Measurements from ENCODE around the gene IGSF21. TPM values are rescaled to one million over a fixed set of nuclear protein-coding genes. Genes with fewer than 3 reads are reported as not detected.

IGSF21 gene
- polyA plus RNA-seq, 1 of the 3 experiments (the other 2 are of a cell fraction), result not detected

GRCh38 chr1:18094096-18094495, 13.5 kb upstream of the IGSF21 start:
- no peaks in the 10 kb centered on the region for H3K9me3 ChIP-seq
- peaks cover 5 to 12% of the 10 kb centered on the region in 2 experiments; a peak in 2 of 4 replicates for H3K4me1 ChIP-seq (ENCODE audit: control insufficient read depth in 1 of 2, insufficient read depth in 2 of 2, low read depth in 1 of 2, low read length in 1 of 2)
- H3K27me3 ChIP-seq (ENCODE audit: insufficient read depth), result no peaks in the 10 kb centered on the region
- POLR2A ChIA-PET, result no interaction called here
- no peaks in the 10 kb centered on the region for H3K79me2 ChIP-seq (ENCODE audit: insufficient read depth)
- H3K36me3 ChIP-seq (replicated peaks in 1 of 2; ENCODE audit: control insufficient read depth in 1 of 2, insufficient read depth in 2 of 2, low read length in 1 of 2), result no peaks in the 10 kb centered on the region
- H3K4me2 ChIP-seq, result no peak overlapping the region
- no peak overlapping the region for H3K9ac ChIP-seq
- no peak for DNase-seq
- H3K9me2 ChIP-seq, result no peaks in the 10 kb centered on the region
- no peak overlapping the region for H3K27ac ChIP-seq (ENCODE audit: low read depth in 2 of 2, low read length in 1 of 2)
- no peaks in the 10 kb centered on the region for H4K20me1 ChIP-seq (ENCODE audit: insufficient read depth)
- CTCF ChIA-PET, result interaction anchor here (1.0 to 2.9 kb wide), 5 partner anchors 51 to 481 kb away, joined by 3 to 10 read pairs (median 4); no protein-coding TSS in a partner anchor
- H3F3A ChIP-seq (replicated peaks; ENCODE audit: insufficient read depth), result no peaks in the 10 kb centered on the region
- H2AFZ ChIP-seq (ENCODE audit: low read depth), result no peak overlapping the region
- 56% methylated on average over 1 of the region's 1 CpG for WGBS (ENCODE audit: low lambda C conversion rate)
- no peak overlapping the region for H3K4me3 ChIP-seq (ENCODE audit: low read depth in 2 of 2, low read length in 1 of 2)
- TF ChIP-seq RAD21 (IDR thresholded peaks at IDR 0.05; ENCODE audit: low read length) (no peak), TAF1 (IDR thresholded peaks at IDR 0.05; ENCODE audit: borderline replicate concordance, low read depth, low read length) (no peak), RCOR1 (IDR thresholded peaks at IDR 0.05; ENCODE audit: low read length) (no peak), MEF2A (IDR thresholded peaks at IDR 0.05; ENCODE audit: borderline replicate concordance, low read depth) (no peak), MXI1 (IDR thresholded peaks at IDR 0.05; ENCODE audit: low read depth, low read length) (no peak), YY1 (IDR thresholded peaks at IDR 0.05; ENCODE audit: low read depth) (no peak), NRF1 (IDR thresholded peaks at IDR 0.05; ENCODE audit: low read depth, low read length) (no peak), POLR2AphosphoS5 (IDR thresholded peaks at IDR 0.05; ENCODE audit: low read depth, low read length) (no peak), FOSL2 (IDR thresholded peaks at IDR 0.05; ENCODE audit: borderline replicate concordance, low read depth) (no peak)
- TF ChIP-seq, protein P1, sequence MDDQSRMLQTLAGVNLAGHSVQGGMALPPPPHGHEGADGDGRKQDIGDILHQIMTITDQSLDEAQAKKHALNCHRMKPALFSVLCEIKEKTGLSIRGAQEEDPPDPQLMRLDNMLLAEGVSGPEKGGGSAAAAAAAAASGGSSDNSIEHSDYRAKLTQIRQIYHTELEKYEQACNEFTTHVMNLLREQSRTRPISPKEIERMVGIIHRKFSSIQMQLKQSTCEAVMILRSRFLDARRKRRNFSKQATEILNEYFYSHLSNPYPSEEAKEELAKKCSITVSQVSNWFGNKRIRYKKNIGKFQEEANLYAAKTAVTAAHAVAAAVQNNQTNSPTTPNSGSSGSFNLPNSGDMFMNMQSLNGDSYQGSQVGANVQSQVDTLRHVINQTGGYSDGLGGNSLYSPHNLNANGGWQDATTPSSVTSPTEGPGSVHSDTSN (IDR thresholded peaks at IDR 0.05), result no peak

GRCh38 chr1:18097206-18097605, 10.4 kb upstream of the IGSF21 start:
- H4K20me1 ChIP-seq (ENCODE audit: insufficient read depth), result no peaks in the 10 kb centered on the region
- TF ChIP-seq TEAD4 (IDR thresholded peaks at IDR 0.05; ENCODE audit: borderline replicate concordance, insufficient read depth), result no peak
- no peak for TF ChIP-seq JUND (IDR thresholded peaks at IDR 0.05)
- TF ChIP-seq TAF1 (IDR thresholded peaks at IDR 0.05; ENCODE audit: borderline replicate concordance, low read depth, low read length), result no peak
- no peak for TF ChIP-seq RXRA (IDR thresholded peaks at IDR 0.05; ENCODE audit: borderline replicate concordance, low read depth)
- H2AFZ ChIP-seq (ENCODE audit: low read depth), result no peak overlapping the region
- no peaks in the 10 kb centered on the region; a peak in 1 of 4 replicates for H3K4me1 ChIP-seq (ENCODE audit: control insufficient read depth in 1 of 2, insufficient read depth in 2 of 2, low read depth in 1 of 2, low read length in 1 of 2)
- H3K27me3 ChIP-seq (ENCODE audit: insufficient read depth), result no peaks in the 10 kb centered on the region
- no peak overlapping the region for H3K4me2 ChIP-seq
- H3K79me2 ChIP-seq (ENCODE audit: insufficient read depth), result no peaks in the 10 kb centered on the region
- H3K27ac ChIP-seq (ENCODE audit: low read depth in 2 of 2, low read length in 1 of 2), result no peak overlapping the region
- no peaks in the 10 kb centered on the region for H3K9me3 ChIP-seq
- no peaks in the 10 kb centered on the region for H3K36me3 ChIP-seq (replicated peaks in 1 of 2; ENCODE audit: control insufficient read depth in 1 of 2, insufficient read depth in 2 of 2, low read length in 1 of 2)
- no peak overlapping the region for H3K4me3 ChIP-seq (ENCODE audit: low read depth in 2 of 2, low read length in 1 of 2)
- POLR2A ChIA-PET, result no interaction called here
- H3F3A ChIP-seq (replicated peaks; ENCODE audit: insufficient read depth), result no peaks in the 10 kb centered on the region
- no peaks in the 10 kb centered on the region for H3K9me2 ChIP-seq
- no peak for DNase-seq
- no peak overlapping the region for H3K9ac ChIP-seq
- CTCF ChIA-PET, result interaction anchor here (0.8 to 7.2 kb wide), 3 partner anchors 172 to 436 kb away, joined by 3 to 131 read pairs (median 4); no protein-coding TSS in a partner anchor
